ENCODE data around the gene RPLP1.

The RPLP1 gene

GRCh38 chr15:69415381-69415780 lies 37.2 kb upstream of the RPLP1 start:
- DNase-seq (ENCODE audit: extremely low read depth, insufficient read length): no peak
- no peak for TF ChIP-seq CTCF (IDR thresholded peaks at IDR 0.05; ENCODE audit: insufficient read depth, low read length, poor library complexity, severe bottlenecking)
- H3K36me3 ChIP-seq (ENCODE audit: control insufficient read depth, insufficient read depth, low read length): peaks cover 3% of the 10 kb centered on the region
- H3K4me3 ChIP-seq (replicated peaks; ENCODE audit: low read depth, low read length): peak overlapping the region; percentile 94
- H3K27me3 ChIP-seq (replicated peaks; ENCODE audit: control insufficient read depth, insufficient read depth, low read length): no peaks in the 10 kb centered on the region

- Histone ChIP-seq H3K4me3 (replicated peaks; ENCODE audit: low read depth, low read length) (no peak overlapping the region), H3K27me3 (replicated peaks; ENCODE audit: control insufficient read depth, insufficient read depth, low read length) (no peaks in the 10 kb centered on the region), H3K36me3 (ENCODE audit: control insufficient read depth, insufficient read depth, low read length) (peaks cover 4% of the 10 kb centered on the region)
- no peak for TF ChIP-seq CTCF (IDR thresholded peaks at IDR 0.05; ENCODE audit: insufficient read depth, low read length, poor library complexity, severe bottlenecking)
- DNase-seq (ENCODE audit: extremely low read depth, insufficient read length): no peak
Observed at GRCh38 chr15:69417581-69417980, 35.0 kb upstream of the RPLP1 start.

- H3K36me3 ChIP-seq (ENCODE audit: control insufficient read depth, insufficient read depth, low read length): peaks cover 15% of the 10 kb centered on the region
- no peak for DNase-seq (ENCODE audit: extremely low read depth, insufficient read length)
Observed at GRCh38 chr15:69421498-69421897, 31.1 kb upstream of the RPLP1 start.

GRCh38 chr15:69422336-69422895 lies 30.2 kb upstream of the RPLP1 start:
- peaks cover 15% of the 10 kb centered on the region for H3K36me3 ChIP-seq (ENCODE audit: control insufficient read depth, insufficient read depth, low read length)
- no peak overlapping the region for H3K4me3 ChIP-seq (replicated peaks; ENCODE audit: low read depth, low read length)
- DNase-seq (ENCODE audit: extremely low read depth, insufficient read length): no peak
- no peak for TF ChIP-seq CTCF (IDR thresholded peaks at IDR 0.05; ENCODE audit: insufficient read depth, low read length, poor library complexity, severe bottlenecking)
- no peaks in the 10 kb centered on the region for H3K27me3 ChIP-seq (replicated peaks; ENCODE audit: control insufficient read depth, insufficient read depth, low read length)

More at GRCh38 chr15:69421498-69421897, 31.1 kb upstream of the RPLP1 start:
- no peak for TF ChIP-seq CTCF (IDR thresholded peaks at IDR 0.05; ENCODE audit: insufficient read depth, low read length, poor library complexity, severe bottlenecking)
- H3K27me3 ChIP-seq (replicated peaks; ENCODE audit: control insufficient read depth, insufficient read depth, low read length): no peaks in the 10 kb centered on the region
- H3K4me3 ChIP-seq (replicated peaks; ENCODE audit: low read depth, low read length): no peak overlapping the region

- Histone ChIP-seq H3K36me3 (ENCODE audit: control insufficient read depth, insufficient read depth, low read length) (peaks cover 12% of the 10 kb centered on the region), H3K27me3 (replicated peaks; ENCODE audit: control insufficient read depth, insufficient read depth, low read length) (no peaks in the 10 kb centered on the region), H3K4me3 (replicated peaks; ENCODE audit: low read depth, low read length) (no peak overlapping the region)
- DNase-seq (ENCODE audit: extremely low read depth, insufficient read length): no peak
- no peak for TF ChIP-seq CTCF (IDR thresholded peaks at IDR 0.05; ENCODE audit: insufficient read depth, low read length, poor library complexity, severe bottlenecking)
Observed at GRCh38 chr15:69424001-69424400, 28.6 kb upstream of the RPLP1 start.
